ENCODE data around the gene AGTPBP1. TPM values are rescaled to one million over a fixed set of nuclear protein-coding genes. Genes with fewer than 3 reads are reported as not detected.

AGTPBP1 gene
- total and polyA plus RNA-seq, 7 donors = 3.9 to 25.9 (median 19.6) TPM

DNA sequence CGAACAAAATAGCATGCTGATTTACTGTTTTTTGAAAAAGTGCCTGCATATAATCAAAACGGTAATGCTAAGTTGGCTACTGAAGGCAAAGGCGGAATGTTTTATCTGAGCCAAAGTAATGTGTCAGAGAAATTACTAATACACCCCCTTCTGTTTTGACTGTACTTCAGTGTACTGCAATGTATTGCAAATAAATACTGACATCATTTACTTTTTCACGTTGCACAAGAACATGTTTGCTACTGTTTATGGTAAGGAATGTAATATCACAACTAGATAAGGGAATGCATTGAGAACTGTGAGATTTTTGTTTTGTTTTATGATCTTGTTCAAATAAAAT is 813 bp upstream of the AGTPBP1 start:
- peaks cover 24% of the 10 kb centered on the region for H3K4me1 ChIP-seq
- peak overlapping the region; percentile 94 for H3K27ac ChIP-seq
- H3K9me3 ChIP-seq = no peaks in the 10 kb centered on the region
- no peak for ATAC-seq
- TF ChIP-seq, protein P1, sequence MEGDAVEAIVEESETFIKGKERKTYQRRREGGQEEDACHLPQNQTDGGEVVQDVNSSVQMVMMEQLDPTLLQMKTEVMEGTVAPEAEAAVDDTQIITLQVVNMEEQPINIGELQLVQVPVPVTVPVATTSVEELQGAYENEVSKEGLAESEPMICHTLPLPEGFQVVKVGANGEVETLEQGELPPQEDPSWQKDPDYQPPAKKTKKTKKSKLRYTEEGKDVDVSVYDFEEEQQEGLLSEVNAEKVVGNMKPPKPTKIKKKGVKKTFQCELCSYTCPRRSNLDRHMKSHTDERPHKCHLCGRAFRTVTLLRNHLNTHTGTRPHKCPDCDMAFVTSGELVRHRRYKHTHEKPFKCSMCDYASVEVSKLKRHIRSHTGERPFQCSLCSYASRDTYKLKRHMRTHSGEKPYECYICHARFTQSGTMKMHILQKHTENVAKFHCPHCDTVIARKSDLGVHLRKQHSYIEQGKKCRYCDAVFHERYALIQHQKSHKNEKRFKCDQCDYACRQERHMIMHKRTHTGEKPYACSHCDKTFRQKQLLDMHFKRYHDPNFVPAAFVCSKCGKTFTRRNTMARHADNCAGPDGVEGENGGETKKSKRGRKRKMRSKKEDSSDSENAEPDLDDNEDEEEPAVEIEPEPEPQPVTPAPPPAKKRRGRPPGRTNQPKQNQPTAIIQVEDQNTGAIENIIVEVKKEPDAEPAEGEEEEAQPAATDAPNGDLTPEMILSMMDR (IDR thresholded peaks at IDR 0.05) = no peak
- DNase-seq = no peak
- intact Hi-C loops (cut with DNase I) = loop anchor here (5.0 to 10.0 kb wide), 2 partner anchors 65 to 612 kb away; partner anchors contain the start of gene TUT7 (in 1 of the 2)
- 3% methylated on average over 4 of the region's 4 CpGs for WGBS, 3 donors
- peak overlapping the region; percentile 97 for H3K4me3 ChIP-seq
- no peaks in the 10 kb centered on the region for H3K27me3 ChIP-seq (ENCODE audit: insufficient read depth in 3 of 3, low read length in 2 of 3)
- no peaks in the 10 kb centered on the region for H3K36me3 ChIP-seq (ENCODE audit: insufficient read depth in 1 of 2, low read depth in 1 of 2)

DNA sequence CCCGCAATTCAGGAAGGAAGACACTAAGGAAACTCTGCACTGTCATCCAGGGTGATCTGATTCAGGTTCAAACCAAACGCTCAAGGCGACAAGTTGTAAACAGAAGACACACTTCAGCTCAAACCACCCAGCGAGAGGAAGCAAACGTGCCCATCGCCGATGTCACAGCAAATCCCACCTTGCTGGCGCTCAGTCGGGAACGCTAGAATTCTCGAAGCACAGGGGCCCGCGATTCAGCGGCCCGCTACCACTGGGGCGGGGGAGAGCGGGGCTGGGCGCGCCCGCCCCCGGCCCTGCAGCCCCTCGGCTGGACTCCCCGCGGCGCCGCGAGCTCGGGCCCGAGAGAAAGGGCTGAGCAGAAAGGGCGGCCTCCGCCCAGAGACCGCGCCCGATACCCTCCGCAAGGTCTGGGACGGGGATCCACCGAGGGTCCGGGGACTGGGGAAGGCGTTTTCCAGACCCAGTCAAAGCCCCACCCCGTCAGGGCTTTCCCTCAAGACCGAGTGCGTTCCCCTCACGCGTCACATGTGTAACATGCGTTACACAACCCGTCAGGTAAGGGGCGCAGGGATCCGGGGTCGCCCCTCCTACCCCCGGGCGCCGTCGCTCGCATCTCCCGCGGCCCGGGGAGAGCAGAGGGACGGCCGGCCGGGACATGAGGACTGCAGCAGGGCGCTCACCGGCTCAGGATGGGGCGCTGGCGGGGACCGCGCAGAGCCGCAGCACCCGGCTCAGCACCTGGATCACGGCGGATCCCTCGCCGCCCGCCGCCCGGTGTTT is 469 bp downstream of the AGTPBP1 start:
- peaks cover 24% of the 10 kb centered on the region for H3K4me1 ChIP-seq
- ATAC-seq (peak; percentile 33 to 55 (median 46)), DNase-seq (peak in 1 of 2 donors; percentile 64)
- peak overlapping the region; percentile 94 for H3K27ac ChIP-seq
- 0 to 1% (median 0%) methylated on average over 54 to 75 of the region's 75 CpGs for WGBS, 3 donors
- no peaks in the 10 kb centered on the region for H3K9me3 ChIP-seq
- TF ChIP-seq, protein P1 (IDR thresholded peaks at IDR 0.05) = no peak
- H3K36me3 ChIP-seq (ENCODE audit: insufficient read depth in 1 of 2, low read depth in 1 of 2) = no peaks in the 10 kb centered on the region
- intact Hi-C loops (cut with DNase I) = loop anchor here (5.0 to 10.0 kb wide), 2 partner anchors 66 to 614 kb away; partner anchors contain the start of gene TUT7 (in 1 of the 2)
- peak overlapping the region; percentile 97 for H3K4me3 ChIP-seq
- no peaks in the 10 kb centered on the region for H3K27me3 ChIP-seq (ENCODE audit: insufficient read depth in 3 of 3, low read length in 2 of 3)

DNA sequence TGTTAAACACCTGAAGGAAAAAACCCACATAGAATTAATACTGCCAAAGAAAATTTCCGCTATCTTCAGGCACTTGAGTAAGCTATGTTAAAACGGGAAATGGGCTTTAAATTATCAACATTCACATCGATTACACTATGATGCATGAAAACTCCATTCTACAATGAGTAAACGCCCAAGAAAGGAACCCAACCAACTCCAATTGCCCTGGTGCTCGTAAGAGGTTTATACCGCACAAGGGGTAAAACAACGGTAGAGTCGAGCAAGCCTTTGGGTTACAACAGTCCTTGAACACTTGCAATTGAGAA is 1.0 kb downstream of the AGTPBP1 start:
- WGBS, 3 donors = 5 to 8% (median 5%) methylated on average over 8 of the region's 8 CpGs
- intact Hi-C loops (cut with DNase I) = loop anchor here (5.0 to 10.0 kb wide), 2 partner anchors 67 to 614 kb away; partner anchors contain the start of gene TUT7 (in 1 of the 2)
- Histone ChIP-seq H3K4me3 (peak overlapping the region; percentile 97), H3K36me3 (ENCODE audit: insufficient read depth in 1 of 2, low read depth in 1 of 2) (no peaks in the 10 kb centered on the region), H3K27me3 (ENCODE audit: insufficient read depth in 3 of 3, low read length in 2 of 3) (no peaks in the 10 kb centered on the region), H3K4me1 (peaks cover 24% of the 10 kb centered on the region), H3K27ac (peak overlapping the region; percentile 94), H3K9me3 (no peaks in the 10 kb centered on the region)
- DNase-seq (no peak), ATAC-seq (no peak)
- TF ChIP-seq, protein P1 (IDR thresholded peaks at IDR 0.05) = no peak

DNA sequence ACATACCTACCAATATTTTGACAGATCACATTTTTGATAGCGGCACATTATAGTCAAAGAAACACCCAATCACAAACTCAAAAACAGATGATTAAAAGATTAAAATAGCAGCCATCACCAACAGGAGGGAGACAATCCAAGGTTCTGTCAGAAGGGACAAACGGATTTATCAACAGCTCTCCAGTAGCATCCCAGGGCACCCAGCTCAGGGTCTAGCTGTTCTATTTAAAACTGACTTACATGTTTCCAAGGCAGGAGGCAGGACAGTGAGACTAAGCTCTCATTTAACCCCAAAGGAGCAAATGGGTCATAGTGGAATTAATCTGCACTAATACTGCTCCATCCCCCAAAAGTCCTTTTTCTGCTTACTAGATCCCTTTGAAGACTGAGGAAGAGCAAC is 3.2 kb downstream of the AGTPBP1 start:
- H3K27me3 ChIP-seq (ENCODE audit: insufficient read depth in 3 of 3, low read length in 2 of 3) = no peaks in the 10 kb centered on the region
- intact Hi-C loops (cut with DNase I) = no loop called here
- H3K4me1 ChIP-seq = peaks cover 24% of the 10 kb centered on the region
- 34 to 41% (median 36%) methylated on average over 2 of the region's 2 CpGs for WGBS, 3 donors
- TF ChIP-seq, protein P1 (IDR thresholded peaks at IDR 0.05) = no peak
- ATAC-seq (peak in 3 of 4 donors; percentile 22 to 54 (median 32)), DNase-seq (no peak)
- H3K36me3 ChIP-seq (ENCODE audit: insufficient read depth in 1 of 2, low read depth in 1 of 2) = no peaks in the 10 kb centered on the region
- H3K27ac ChIP-seq = peak overlapping the region; percentile 56
- no peaks in the 10 kb centered on the region for H3K9me3 ChIP-seq
- peak overlapping the region; percentile 10 for H3K4me3 ChIP-seq
